MM.1S (cell line): ENCODE measurements around the gene MAD1L1.

ENCODE experiments used
- DNase-seq: peaks from one replicate; pipeline ENCODE4 v3.0.0-alpha.2; 2015
- H2AFZ ChIP-seq: fragments of 300-600 bp; sonication (generic); 2 replicates; pipeline ENCODE4 v1.6.0; 2016; ENCODE audit warnings: antibody characterized with exemption, low read length
- H3F3A ChIP-seq: fragments of 300-600 bp; sonication (generic); 2 replicates; pipeline ENCODE4 v1.6.1; 2016; ENCODE audit warnings: mild to moderate bottlenecking, antibody characterized with exemption, low read length, moderate library complexity, mixed read lengths; ENCODE audit not compliant: insufficient read depth
- H3K27ac ChIP-seq: fragments of 300-600 bp; sonication (generic); 2 replicates; pipeline ENCODE4 v1.5.1; 2016; ENCODE audit warnings: mild to moderate bottlenecking, low read length
- H3K27me3 ChIP-seq: fragments of 300-600 bp; sonication (generic); replicated peaks from 2 replicates; pipeline ENCODE4 v1.6.0; 2016; ENCODE audit warnings: low read length; ENCODE audit not compliant: insufficient read depth
- H3K36me3 ChIP-seq: fragments of 300-600 bp; sonication (generic); replicated peaks from 2 replicates; pipeline ENCODE4 v1.6.1; 2016; ENCODE audit warnings: mild to moderate bottlenecking, low read length, mixed read lengths; ENCODE audit not compliant: insufficient read depth
- H3K4me1 ChIP-seq: fragments of 300-600 bp; sonication (generic); 2 replicates; pipeline ENCODE4 v1.6.1; 2016; ENCODE audit warnings: low read length, mixed read lengths
- H3K4me2 ChIP-seq: fragments of 300-600 bp; sonication (generic); 2 replicates; pipeline ENCODE4 v1.6.0; 2016; ENCODE audit warnings: low read depth, low read length
- H3K4me3 ChIP-seq: fragments of 300-600 bp; sonication (generic); 2 replicates; pipeline ENCODE4 v1.5.1; 2016; ENCODE audit warnings: low read length, mixed read lengths
- H3K79me2 ChIP-seq: fragments of 300-600 bp; sonication (generic); 2 replicates; pipeline ENCODE4 v1.6.1; 2016; ENCODE audit warnings: mixed run types, low read length, mixed read lengths
- H3K9ac ChIP-seq: fragments of 300-600 bp; sonication (generic); 2 replicates; pipeline ENCODE4 v1.6.1; 2016; ENCODE audit warnings: low read length, mixed read lengths
- H3K9me2 ChIP-seq: fragments of 300-600 bp; sonication (generic); replicated peaks from 2 replicates; pipeline ENCODE4 v1.6.1; 2016; ENCODE audit warnings: mild to moderate bottlenecking, low read length, mixed read lengths; ENCODE audit not compliant: insufficient read depth
- H3K9me3 ChIP-seq: fragments of 300-600 bp; sonication (generic); replicated peaks from 2 replicates; pipeline ENCODE4 v1.6.1; 2016; ENCODE audit warnings: mild to moderate bottlenecking, low read length, mixed read lengths; ENCODE audit not compliant: insufficient read depth
- H4K20me1 ChIP-seq: fragments of 300-600 bp; sonication (generic); 2 replicates; pipeline ENCODE4 v1.6.1; 2016; ENCODE audit warnings: mild to moderate bottlenecking, low read length, moderate library complexity, mixed read lengths; ENCODE audit not compliant: insufficient read depth
- CTCF ChIP-seq: fragments of 300-600 bp; sonication (generic); IDR thresholded peaks from 2 replicates; pipeline ENCODE4 v1.5.1; 2016; ENCODE audit warnings: antibody characterized with exemption, low read length, mixed read lengths
- EZH2 ChIP-seq: fragments of 300-600 bp; sonication (generic); optimal IDR thresholded peaks from 2 replicates; pipeline ENCODE3; 2017; ENCODE audit warnings: low read depth, mild to moderate bottlenecking, antibody characterized with exemption, low read length, mixed read lengths
- EZH2phosphoT487 ChIP-seq: fragments of 300-600 bp; sonication (generic); IDR thresholded peaks from 2 replicates; pipeline ENCODE4 v1.6.1; 2018; ENCODE audit warnings: antibody characterized with exemption, low read length

MAD1L1 gene

DNA sequence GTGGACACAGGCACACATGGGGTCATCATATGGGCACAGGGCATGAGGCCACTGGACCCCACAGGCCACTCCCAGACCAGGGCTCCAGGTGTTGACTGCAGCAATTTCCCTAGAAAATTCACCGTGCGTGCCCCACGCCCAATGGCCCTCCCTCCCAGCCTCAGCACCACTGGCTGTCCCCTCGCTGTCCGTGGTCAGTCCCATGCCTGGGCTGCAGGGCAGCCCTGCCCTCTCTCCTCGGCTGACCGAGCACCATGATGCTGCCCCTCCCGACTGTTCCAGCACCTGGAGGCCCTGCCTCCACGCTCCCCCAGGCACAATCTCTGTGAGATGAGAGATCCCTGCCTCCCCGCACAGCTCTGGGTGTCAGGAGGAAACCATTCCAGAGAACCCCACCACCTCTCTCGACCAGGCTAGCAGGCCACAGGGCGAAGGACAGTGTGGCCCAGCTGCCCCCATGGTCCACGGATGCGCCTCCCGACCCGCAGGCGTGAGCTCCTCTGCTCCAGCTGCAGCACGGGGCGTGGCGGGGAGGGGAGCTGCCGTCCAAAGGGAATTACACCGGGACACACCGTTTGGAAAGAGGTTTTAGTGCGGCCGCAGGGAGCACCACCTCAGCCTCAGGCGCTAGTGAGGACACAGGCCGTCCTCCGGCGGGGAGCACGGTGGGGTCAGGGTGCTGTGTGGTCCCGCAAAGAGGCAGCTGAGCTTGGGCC, 21.8 kb upstream of the MAD1L1 start:
- no peak overlapping the region for H3K4me3 ChIP-seq
- no peak overlapping the region for H3K9ac ChIP-seq
- no peaks in the 10 kb centered on the region for H3F3A ChIP-seq
- DNase-seq: no peak
- no peaks in the 10 kb centered on the region for H3K79me2 ChIP-seq
- no peak overlapping the region for H2AFZ ChIP-seq
- no peaks in the 10 kb centered on the region for H3K9me3 ChIP-seq
- H4K20me1 ChIP-seq: no peaks in the 10 kb centered on the region
- H3K4me1 ChIP-seq: peaks cover 3% of the 10 kb centered on the region
- no peak overlapping the region for H3K27ac ChIP-seq
- TF ChIP-seq EZH2phosphoT487 (no peak), CTCF (no peak), EZH2 (no peak)
- H3K4me2 ChIP-seq: no peak overlapping the region
- no peaks in the 10 kb centered on the region for H3K27me3 ChIP-seq
- H3K36me3 ChIP-seq: no peaks in the 10 kb centered on the region
- H3K9me2 ChIP-seq: no peaks in the 10 kb centered on the region

GRCh38 chr7:2253525-2254244, 20.9 kb upstream of the MAD1L1 start:
- H3F3A ChIP-seq: peaks cover 8% of the 10 kb centered on the region; the same call in 1 of the 2 replicates
- H2AFZ ChIP-seq: no peak overlapping the region
- no peak for TF ChIP-seq EZH2
- TF ChIP-seq CTCF: no peak
- no peak for TF ChIP-seq EZH2phosphoT487
- DNase-seq: no peak
- no peaks in the 10 kb centered on the region for H3K9me3 ChIP-seq
- no peak overlapping the region for H3K9ac ChIP-seq
- no peaks in the 10 kb centered on the region for H3K9me2 ChIP-seq
- H3K4me1 ChIP-seq: peaks cover 12% of the 10 kb centered on the region
- no peak overlapping the region for H3K27ac ChIP-seq
- H4K20me1 ChIP-seq: no peaks in the 10 kb centered on the region
- no peak overlapping the region for H3K4me3 ChIP-seq
- H3K27me3 ChIP-seq: no peaks in the 10 kb centered on the region
- no peak overlapping the region for H3K4me2 ChIP-seq
- H3K79me2 ChIP-seq: no peaks in the 10 kb centered on the region
- H3K36me3 ChIP-seq: no peaks in the 10 kb centered on the region

GRCh38 chr7:2253021-2253420, 20.3 kb upstream of the MAD1L1 start:
- peaks cover 16% of the 10 kb centered on the region for H3K4me1 ChIP-seq
- H3K4me3 ChIP-seq: no peak overlapping the region
- peaks cover 10% of the 10 kb centered on the region; the same call in 1 of the 2 replicates for H3F3A ChIP-seq
- H3K27ac ChIP-seq: no peak overlapping the region
- DNase-seq: no peak
- H3K79me2 ChIP-seq: no peaks in the 10 kb centered on the region
- H3K9me3 ChIP-seq: no peaks in the 10 kb centered on the region
- no peaks in the 10 kb centered on the region for H3K9me2 ChIP-seq
- no peaks in the 10 kb centered on the region for H3K36me3 ChIP-seq
- no peak overlapping the region for H2AFZ ChIP-seq
- no peaks in the 10 kb centered on the region for H3K27me3 ChIP-seq
- TF ChIP-seq EZH2phosphoT487: no peak
- no peak for TF ChIP-seq CTCF
- TF ChIP-seq EZH2: no peak
- no peak overlapping the region for H3K4me2 ChIP-seq
- no peak overlapping the region for H3K9ac ChIP-seq
- no peaks in the 10 kb centered on the region for H4K20me1 ChIP-seq
